Inferior parietal cortex (tissue), 1 donor: ENCODE data around the gene ENTREP3.
"Not testable (repeated sequence)": the region's sequence is repeated elsewhere in the genome, so short reads cannot be mapped to it uniquely, and the experiment has no call there.

Experiments
- DNase-seq: peaks from one replicate; pipeline ENCODE4 v3.0.0-alpha.2; 2016; ENCODE audit errors: extremely low spot score

The ENTREP3 gene

DNA sequence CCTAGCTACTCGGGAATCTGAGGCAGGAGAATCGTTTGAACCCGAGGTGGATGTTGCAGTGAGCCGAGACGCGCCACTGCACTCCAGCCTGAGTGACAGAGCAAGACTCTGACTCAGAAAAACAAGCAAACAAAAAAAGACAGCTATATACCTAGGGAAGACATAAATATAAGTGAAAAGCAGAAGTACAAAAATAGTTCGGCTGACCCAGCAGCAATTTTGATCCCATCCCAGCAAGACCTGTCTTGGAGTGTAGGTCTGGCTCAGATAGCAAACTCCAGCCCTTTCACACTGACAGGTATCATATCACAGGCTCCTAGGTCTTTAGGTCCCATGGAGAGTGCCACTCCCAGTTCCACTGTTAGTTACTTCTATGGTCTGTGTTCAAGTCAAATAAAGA lies 32.2 kb downstream of the ENTREP3 start:
- no peak for DNase-seq

DNA sequence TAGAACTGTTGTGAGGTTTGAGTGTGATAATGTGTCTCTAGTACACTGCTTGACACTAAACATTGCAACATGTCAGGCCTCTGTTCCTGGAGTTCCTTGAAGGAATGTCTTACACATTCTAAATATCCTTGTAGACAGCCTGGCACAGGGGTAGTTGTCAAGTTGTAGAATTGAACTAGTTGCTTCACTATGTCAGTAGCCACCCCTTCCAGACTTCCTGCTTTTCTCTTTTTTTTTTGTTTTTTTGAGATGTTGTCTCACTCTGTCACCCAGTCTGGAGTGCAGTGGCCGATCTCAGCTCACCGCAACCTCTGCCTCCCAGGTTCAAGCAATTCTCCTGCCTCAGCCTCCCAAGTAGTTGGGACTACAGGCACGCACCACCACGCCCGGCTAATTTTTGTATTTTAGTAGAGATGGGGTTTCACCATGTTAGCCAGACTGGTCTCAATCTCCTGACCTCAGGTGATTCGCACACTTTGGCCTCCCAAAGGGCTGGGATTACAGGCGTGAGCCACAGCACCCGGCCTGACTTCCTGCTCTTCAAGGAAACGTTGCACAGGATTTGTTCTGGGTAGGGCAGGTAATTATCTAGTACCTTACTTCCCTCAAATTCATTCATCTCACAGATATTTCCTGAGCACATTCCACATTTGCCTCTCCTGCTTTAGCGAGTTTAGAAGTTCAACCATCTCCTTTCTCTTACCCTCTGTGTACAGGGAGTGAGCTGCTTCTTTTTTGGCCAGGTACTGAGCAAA lies 34.9 kb downstream of the ENTREP3 start:
- not testable (repeated sequence) for DNase-seq

DNA sequence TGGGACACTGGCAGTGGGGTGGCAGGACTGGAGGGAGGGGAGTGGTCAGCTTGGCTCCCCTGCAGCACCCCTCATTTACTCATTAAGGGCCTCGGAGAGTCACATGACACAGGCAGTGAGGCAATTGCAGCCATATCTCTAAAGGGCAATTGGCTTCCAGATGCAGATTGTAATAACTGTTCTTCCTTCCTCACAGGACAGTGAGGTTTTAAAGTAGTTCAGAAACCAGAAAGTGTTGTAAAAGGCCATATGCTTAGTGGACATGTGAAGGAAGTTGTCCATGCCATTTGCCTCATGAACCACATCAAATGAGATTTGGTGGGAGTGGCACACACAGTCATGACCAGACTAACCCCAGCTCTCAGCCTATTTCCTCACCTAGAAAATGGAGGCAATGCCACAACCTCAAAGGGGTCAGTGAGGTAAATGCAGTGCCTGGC lies 35.7 kb downstream of the ENTREP3 start:
- DNase-seq, result peak; percentile 84

GRCh38 chr1:155218854-155219591 lies 36.3 kb downstream of the ENTREP3 start:
- DNase-seq, result peak; percentile 98

DNA sequence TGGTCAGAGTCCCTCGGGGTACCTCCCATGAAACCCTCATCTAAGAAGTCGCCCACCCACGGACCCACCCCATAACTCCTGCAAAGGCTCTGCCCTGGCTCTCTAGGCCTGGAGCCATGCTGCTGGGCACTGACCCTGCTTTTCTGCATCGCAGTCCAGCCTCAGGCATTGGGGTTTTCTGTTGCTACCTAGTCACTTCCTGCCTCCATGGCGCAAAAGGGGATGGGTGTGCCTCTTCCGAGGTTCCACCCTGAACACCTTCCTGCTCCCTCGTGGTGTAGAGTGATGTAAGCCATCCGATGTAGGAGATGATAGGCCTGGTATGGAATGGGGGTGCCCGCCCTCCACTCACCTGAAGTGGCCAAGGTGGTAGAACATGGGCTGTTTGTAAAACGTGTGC lies 40.6 kb downstream of the ENTREP3 start:
- not testable (repeated sequence) for DNase-seq

DNA sequence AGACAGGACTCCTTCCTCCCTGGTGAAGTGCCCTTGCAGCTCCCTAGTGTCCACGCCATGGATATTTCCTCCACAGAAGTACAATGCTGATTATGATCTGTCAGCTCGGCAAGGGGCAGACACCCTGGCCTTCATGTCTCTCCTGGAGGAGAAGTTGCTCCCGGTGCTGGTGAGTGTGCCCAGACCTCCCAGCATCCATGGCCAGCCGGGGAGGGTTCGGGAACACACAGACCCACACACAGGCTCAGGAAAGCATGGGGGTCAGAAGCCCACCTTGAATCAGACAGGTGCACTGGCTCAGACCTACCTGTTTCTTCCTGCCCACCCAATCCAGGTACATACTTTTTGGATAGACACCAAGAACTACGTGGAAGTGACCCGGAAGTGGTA lies 43.2 kb downstream of the ENTREP3 start:
- DNase-seq, result not testable (repeated sequence)

DNA sequence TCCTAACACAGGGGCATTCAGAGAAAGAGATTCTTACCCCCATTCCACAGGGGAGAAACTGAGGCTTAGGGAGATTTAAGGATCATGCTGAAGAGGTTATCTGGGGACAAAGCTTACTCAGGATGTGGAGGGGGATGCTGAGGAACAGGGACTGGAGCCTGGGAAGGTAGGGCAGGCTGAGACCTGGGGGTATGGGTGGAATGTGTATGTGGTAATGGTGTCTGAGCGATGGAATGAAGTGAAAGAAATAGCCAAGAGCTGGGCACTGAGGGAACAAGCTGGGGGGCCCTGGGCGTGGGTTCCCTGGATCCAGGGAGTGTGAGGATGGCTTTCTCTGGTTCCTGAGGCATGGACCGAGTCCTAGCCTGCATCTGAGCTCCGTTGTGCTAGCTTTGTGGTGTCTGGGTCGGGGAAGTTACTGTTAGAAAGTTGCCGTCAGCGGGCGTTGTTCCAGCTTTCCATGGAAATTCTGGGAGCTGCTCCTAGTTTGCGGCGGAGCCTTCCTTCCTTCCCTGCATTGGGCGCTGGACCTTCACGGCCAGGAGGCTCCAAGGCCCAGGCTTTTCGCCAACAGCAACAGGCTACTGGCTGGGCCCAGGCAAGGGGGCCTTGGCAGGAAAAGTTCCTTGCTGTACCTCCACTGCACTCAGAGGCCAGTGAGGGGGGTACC lies 43.8 kb downstream of the ENTREP3 start:
- not testable (repeated sequence) for DNase-seq

DNA sequence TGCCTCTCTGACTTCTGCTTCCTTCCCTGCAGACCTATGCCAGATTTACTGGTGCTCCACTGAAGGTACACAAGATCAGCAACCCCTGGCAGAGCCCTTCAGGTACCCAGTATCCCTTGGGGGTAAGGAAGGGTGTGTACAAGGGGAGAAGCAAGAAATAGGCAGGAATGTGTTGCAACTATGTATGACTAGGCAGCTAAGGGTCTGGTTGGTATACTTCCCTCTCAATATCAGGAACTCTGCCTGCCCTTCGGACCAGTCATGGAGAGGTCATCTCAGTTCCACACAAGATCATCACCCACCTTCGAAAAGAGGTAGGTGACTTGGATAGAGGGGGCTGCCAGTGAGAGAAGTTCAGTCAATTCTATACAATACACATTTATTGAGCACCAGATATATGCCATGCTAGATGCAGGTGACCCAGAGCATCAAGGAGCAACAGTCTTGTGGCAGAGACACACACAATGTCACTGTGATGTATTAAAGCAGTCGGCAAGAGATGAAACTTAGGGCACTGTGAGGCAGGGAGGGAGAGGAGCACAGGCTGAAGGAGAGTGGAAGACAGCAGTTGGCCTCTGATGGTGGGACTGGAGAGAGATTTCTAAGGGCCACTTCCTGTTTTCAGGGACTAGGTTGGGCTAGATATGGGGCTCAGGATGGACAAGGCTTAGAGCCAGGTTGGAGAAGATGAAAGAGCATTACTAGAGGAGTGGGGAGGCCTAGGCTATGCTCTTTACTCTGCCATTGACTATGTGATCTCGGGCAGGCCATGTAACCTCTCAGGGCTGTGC lies 44.8 kb downstream of the ENTREP3 start:
- no peak for DNase-seq

DNA sequence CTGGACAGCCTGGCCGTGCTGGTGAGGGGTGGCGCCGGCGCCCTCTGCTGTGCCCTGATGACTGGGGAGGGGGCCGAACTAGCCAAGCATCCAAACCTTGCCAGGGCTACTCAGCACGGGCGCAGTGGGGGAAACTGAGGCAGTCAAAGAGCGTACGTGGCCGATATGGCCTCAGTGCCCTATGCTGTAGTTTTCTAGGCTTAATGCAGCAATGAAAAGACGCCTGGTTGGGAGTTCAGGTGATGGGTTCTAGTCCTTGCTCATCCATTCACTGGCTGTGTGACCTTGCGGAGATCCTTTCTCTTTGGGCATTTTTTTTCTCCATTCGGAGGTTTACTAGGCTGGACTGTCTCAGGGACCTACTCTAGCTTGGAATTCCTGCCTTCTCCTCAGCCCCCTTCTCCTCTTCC lies 46.0 kb downstream of the ENTREP3 start:
- DNase-seq, result no peak

DNA sequence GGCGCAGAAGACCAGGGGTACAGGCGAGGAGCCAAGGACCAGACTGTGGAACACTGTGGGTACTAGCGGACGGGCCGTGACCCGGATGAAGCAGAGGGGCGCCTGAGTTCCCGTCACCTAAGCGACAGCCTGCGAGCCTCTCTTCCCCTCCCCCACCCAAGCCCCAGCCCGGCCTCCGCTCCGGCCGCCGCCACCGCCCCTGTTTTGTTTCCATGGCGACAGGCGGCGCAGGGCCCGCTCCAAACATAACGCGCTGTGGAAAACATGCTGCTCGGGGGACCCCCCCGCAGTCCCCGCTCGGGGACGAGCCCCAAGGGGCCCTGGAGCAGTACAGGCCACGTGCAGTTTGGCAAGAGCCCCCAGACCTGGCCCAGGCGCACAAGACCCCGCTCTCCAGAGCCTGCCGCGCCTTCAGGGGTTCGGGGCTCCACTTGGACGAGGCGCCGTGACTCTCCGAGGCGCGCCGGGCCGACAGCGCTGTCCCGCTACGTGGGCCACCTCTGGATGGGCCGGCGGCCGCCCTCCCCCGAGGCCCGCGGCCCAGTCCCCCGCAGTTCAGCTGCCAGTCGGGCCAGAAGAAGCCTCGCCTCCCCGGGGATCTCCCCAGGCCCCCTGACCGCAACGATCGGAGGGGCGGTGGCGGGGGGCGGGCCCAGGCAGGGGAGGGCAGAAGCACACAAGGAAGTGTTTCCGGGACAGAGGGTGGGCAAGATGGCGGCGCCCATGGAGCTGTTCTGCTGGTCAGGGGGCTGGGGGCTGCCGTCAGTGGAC lies 46.6 kb downstream of the ENTREP3 start, which contains the start of gene MTX1:
TSS of gene MTX1 (plus strand) at position 155 of the 771 bp plus-strand sequence. CDS start at position 265, 110 bp downstream.
- peak; percentile 81 for DNase-seq

DNA sequence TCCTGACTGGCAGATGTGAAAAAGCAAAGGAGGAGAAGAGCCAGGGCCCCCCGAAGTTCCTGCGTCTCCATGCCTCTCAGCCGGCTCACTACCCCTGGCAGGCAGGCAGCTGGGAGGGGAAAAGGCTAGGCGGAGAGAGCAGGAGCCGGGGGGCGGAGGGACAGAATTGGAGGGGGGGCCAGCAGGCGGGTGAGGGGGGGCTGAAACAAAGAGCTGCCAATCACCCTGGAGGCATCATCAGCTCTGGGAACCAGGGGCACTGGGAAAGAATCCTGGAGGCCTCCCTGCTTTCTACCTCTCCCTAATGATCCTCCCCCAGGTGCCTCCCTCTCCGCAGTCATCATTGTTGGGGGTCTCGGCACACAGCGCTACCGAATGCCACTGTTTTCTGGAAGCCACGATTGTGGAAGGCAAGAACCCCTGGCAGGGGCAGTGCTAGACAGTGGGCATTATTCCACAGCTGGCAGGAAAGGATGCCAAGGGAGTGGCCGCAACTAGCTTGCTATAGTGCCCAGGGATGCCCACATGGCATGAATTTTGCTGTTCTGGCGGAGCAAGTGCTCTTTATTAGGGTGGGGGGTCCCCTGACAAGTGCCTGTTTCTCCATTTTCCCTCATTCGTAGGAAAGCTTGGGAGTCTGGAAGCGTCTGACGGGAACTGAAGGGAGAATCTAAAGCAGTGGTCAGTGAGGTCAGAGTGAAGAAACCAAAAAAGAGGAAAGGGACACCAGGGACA lies 47.3 kb downstream of the ENTREP3 start, which contains the start of gene THBS3:
TSS of gene THBS3 (minus strand) at position 92 of the 735 bp plus-strand sequence. CDS start at position 71, 21 bp downstream.
- no peak for DNase-seq

- DNase-seq, result peak; percentile 83
Measured at GRCh38 chr1:155206891-155207805, 48.1 kb downstream of the ENTREP3 start.

- DNase-seq, result no peak
Measured at GRCh38 chr1:155205969-155206593, 49.2 kb downstream of the ENTREP3 start.

GRCh38 chr1:155205035-155205434 lies 50.2 kb downstream of the ENTREP3 start:
- DNase-seq, result no peak

GRCh38 chr1:155202731-155203515 lies 52.4 kb downstream of the ENTREP3 start:
- DNase-seq, result no peak

GRCh38 chr1:155202198-155202597 lies 53.1 kb downstream of the ENTREP3 start:
- DNase-seq, result no peak

GRCh38 chr1:155200920-155201319 lies 54.4 kb downstream of the ENTREP3 start:
- DNase-seq, result no peak

DNA sequence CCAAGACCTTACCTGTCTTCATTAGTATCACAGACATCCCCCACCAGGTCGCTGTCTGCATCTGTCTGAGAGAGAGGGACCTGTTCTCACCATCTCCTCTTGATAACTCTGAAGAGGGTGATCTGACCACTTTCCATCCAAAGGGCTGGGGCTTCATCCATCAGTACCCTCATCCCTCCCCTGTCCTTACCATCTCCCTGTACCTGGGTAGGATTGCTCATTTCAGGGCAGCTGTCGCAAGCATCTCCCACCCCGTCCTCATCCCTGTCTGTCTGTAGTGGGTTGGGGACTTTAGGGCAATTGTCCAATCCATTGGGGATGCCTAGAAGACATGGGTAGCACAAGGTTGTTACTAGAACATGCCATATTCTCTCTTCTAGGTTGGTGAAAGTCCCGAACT lies 55.5 kb downstream of the ENTREP3 start:
- DNase-seq, result no peak
